C4-2B (cell line): ENCODE results near the gene KRT14.

Experiments used
- CTCF ChIP-seq: fragments of 450-650 bp; conservative IDR thresholded peaks from 2 replicates; pipeline ENCODE4 v1.5.1; 2017; ENCODE audit warnings: mild to moderate bottlenecking
- ZFX ChIP-seq: fragments of 450-650 bp; IDR thresholded peaks from 2 replicates; pipeline ENCODE4 v1.6.1; 2017

- no peak for TF ChIP-seq CTCF
- no peak for TF ChIP-seq ZFX
Observed at GRCh38 chr17:41613277-41614082, 26.8 kb upstream of the KRT14 start.
